ENCODE measurements around the gene MAN1B1.

Gene MAN1B1

DNA sequence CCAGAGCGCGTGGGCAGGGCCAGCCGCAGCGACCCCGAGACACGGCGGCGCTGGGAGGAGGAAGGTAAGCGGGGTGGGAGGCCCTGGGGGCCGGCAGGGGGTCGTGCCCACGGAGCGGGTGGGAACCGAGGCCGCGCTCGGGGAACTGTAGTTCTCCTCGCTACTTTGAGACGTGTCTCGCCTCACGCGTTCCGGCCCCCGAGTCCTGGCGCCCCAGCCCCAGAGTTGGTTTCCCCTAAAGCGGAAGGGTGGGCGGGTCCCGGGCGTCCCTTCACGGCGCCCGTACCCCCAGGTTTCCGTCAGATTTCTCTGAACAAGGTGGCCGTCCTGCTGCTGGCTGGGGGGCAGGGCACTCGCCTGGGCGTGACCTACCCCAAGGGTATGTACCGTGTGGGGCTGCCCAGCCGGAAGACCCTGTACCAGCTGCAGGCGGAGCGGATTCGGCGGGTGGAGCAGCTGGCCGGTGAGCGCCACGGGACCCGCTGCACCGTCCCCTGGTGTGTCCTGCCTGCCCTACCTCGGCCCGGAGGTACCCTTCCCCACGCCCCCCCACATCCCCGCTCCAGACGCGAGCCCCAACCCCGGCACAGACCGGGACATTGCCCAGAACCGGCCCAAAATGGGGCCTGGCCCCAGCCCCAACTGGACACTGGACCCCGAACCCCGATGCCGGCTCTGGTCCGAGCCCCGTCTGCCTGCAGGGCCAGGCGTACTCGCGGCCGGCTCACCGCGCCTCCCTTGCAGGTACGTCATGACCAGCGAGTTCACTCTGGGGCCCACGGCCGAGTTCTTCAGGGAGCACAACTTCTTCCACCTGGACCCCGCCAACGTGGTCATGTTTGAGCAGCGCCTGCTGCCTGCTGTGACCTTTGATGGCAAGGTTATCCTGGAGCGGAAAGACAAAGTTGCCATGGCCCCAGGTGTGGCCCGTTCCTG is 8.8 kb upstream of the MAN1B1 start:
- DNase-seq (ENCODE audit: insufficient read length, low spot score) (no peak), FAIRE-seq (no peak)
- TF ChIP-seq, protein P1, sequence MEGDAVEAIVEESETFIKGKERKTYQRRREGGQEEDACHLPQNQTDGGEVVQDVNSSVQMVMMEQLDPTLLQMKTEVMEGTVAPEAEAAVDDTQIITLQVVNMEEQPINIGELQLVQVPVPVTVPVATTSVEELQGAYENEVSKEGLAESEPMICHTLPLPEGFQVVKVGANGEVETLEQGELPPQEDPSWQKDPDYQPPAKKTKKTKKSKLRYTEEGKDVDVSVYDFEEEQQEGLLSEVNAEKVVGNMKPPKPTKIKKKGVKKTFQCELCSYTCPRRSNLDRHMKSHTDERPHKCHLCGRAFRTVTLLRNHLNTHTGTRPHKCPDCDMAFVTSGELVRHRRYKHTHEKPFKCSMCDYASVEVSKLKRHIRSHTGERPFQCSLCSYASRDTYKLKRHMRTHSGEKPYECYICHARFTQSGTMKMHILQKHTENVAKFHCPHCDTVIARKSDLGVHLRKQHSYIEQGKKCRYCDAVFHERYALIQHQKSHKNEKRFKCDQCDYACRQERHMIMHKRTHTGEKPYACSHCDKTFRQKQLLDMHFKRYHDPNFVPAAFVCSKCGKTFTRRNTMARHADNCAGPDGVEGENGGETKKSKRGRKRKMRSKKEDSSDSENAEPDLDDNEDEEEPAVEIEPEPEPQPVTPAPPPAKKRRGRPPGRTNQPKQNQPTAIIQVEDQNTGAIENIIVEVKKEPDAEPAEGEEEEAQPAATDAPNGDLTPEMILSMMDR (IDR thresholded peaks at IDR 0.05; ENCODE audit: insufficient read depth, missing control alignments) = no peak

DNA sequence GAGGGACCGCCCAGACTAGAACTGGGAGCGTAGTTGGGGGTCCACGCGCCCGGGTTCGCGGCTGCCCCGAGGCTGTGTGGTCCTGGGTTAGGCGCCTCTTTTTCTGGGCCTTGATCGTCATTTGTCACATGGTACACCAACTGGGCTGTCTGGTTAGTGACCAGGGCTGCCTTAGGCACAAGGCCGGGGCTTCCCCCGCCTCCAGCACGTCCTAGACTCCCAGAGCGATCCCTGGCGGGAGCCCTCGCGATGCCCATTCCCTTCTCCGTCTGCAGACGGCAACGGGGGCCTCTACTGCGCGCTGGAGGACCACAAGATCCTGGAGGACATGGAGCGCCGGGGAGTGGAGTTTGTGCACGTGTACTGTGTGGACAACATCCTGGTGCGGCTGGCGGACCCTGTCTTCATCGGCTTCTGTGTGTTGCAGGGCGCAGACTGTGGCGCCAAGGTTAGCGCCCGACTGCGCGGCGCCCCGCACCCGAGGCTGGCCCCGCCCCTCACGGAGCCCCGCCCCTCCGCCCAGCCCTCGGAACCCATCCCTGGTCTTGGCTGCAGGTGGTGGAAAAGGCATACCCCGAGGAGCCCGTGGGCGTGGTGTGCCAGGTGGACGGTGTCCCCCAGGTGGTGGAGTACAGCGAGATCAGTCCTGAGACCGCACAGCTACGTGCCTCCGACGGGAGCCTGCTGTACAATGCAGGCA is 7.9 kb upstream of the MAN1B1 start:
- no peak for FAIRE-seq
- DNase-seq (ENCODE audit: insufficient read length, low spot score) = no peak
- TF ChIP-seq, protein P1 (IDR thresholded peaks at IDR 0.05; ENCODE audit: insufficient read depth, missing control alignments) = no peak

DNA sequence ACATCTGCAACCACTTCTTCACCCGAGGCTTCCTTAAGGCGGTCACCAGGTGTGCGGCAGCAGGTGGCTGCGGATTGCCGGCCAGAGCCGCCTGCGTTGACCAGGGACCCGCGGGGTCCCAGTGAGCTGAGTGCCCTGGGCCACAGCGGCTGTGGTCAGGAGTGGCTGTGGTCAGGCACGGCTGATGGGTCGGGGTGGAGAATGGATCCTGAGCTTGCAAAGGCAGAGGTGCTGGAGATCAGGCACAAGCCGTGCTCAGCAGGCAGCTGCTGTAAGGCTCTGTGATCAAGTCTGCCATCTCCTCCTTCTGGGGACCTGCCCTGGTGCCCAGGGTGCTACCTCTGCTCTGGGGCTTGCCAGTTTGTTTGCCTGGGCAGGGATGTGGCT is 7.4 kb upstream of the MAN1B1 start:
- DNase-seq (ENCODE audit: insufficient read length, low spot score) = no peak
- TF ChIP-seq, protein P1 (IDR thresholded peaks at IDR 0.05; ENCODE audit: insufficient read depth, missing control alignments) = no peak
- no peak for FAIRE-seq

DNA sequence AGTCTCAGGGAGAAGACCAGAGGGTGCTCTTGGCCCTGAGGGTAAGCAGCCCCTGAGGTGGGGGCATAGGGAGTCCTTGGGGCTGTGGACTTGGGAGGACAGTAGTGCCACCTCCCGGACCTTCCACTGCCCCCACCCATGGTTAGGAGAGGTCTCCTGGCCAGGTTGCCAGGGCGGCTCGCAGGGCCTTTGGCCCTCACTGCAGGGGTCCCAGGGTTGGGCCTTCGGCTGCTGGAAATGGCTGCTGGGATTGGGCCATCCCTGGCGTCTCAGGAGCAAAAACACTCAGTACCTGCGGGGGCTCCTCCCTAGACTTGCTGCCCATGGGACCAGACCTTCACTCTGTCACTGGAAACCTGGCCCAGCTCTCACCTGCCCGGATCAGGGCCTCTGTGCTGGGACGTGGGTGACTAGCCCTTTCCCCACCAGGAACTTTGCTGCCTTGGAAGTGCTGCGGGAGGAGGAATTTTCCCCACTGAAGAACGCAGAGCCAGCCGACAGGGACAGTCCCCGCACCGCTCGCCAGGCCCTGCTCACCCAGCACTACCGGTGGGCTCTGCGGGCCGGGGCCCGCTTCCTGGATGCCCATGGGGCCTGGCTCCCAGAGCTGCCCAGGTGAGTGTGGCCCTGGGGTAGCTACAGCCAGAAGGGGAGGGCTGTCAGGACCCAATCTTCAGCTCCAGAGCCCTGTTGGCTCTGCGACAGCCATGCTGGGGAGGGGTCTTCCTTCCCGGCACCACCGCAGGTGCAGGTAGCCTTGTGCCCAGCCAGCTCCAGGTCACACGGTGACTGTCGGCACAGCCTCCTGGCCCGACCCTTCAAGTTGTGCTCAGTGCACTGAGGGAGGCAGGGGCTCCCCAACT is 6.3 kb upstream of the MAN1B1 start:
- FAIRE-seq (no peak), DNase-seq (ENCODE audit: insufficient read length, low spot score) (no peak)
- TF ChIP-seq, protein P1 (IDR thresholded peaks at IDR 0.05; ENCODE audit: insufficient read depth, missing control alignments) = no peak

DNA sequence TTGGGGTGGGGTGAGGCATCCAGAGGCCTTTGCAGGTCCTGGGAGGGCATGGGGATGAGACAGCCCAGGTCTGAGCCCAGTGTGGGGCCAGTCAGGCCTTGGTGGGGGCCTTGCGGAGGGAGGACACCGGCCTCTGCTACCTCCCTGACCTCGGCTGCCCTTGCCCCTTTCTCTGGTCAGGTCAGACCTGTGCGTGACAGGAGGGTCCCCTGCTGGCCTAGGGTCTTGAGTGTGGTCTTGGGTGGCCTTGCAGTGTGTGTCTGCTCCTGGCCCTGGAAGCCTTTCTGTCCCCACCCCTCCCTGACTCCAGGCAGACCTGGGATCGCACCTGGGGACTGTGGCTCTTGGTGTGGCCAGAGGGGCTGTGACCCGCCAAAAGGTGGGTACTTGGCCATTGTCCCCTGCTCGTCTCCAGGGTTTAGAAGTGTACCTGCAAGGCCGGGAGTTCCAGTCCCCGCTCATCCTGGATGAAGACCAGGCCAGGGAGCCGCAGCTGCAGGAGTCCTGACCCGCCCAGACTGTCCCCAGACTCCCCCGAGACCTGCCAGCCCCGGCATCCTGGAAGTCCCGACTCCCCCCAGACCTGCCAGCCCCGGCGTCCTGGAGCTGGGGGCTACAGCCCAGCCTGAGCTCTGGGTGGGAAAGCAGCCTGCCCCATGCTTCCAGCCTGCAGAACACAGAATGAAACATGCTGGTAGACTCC is 4.4 kb upstream of the MAN1B1 start:
- TF ChIP-seq, protein P1 (IDR thresholded peaks at IDR 0.05; ENCODE audit: insufficient read depth, missing control alignments) = no peak
- DNase-seq (ENCODE audit: insufficient read length, low spot score) = no peak
- no peak for FAIRE-seq

DNA sequence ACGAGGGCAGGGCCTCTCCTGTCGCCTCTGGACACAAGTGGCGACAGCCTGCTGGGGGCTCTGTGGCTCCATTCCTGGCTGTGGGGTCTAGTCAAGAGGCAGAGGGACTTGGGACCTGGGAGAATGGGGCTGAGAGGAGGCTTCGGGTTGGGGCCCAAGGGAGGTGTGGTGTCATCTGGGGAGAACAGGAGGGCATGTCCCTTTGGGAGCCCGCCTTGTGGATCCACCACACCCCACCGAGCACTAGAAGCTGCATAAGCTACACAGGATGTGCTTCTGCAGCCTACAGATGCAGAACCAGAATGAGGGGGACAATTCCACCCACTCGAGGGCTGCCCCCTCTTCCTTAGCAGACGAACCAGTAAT is 3.9 kb upstream of the MAN1B1 start:
- FAIRE-seq (no peak), DNase-seq (ENCODE audit: insufficient read length, low spot score) (no peak)
- TF ChIP-seq, protein P1 (IDR thresholded peaks at IDR 0.05; ENCODE audit: insufficient read depth, missing control alignments) = no peak
